ENCODE data around the gene GNG12. TPM values are rescaled to one million over a fixed set of nuclear protein-coding genes. Genes with fewer than 3 reads are reported as not detected.
A peak's percentile ranks its signal among the peaks of the same experiment; 100 is the strongest.

The GNG12 gene
- polyA plus RNA-seq, 12 donors = 42.2 to 255 (median 56.9) TPM

DNA sequence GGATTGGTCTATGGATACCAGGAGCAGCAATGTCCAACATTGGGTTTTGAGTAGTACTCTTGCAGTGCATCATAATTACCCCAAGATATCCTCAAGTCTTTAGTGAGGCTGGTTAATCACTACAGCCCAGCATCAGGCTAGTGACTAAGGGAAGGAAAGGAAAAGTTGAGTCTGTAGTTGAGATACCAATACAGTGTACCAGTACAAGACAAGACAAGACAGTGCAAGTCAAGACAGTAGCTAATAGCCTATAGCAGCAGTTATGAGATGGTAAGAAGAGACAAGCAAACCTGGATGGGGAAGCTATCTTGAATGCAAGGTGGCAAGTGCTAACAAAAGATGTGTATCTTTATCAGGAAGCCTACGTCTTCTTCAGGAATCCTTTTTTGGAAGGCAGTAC is 13.3 kb upstream of the GNG12 start:
- no peak for DNase-seq

DNA sequence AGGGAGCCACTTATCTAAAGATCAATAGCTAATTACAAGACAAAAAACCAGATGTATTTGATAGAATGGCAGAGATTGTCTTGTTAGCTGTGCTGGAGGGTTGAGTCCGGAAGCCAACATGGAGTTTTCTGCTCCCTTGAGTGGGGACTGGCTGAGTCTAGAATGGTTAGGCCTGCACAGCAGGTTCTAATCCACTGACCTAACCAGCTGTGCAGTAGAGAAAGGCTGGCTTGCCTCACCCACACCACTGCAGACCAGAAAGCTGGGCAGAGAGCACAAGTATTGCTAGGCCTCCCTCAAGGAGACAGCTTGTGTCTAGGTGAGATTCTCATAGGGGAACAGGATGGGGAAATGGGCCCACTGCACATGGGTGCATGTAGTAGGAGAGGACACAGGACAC is 11.7 kb upstream of the GNG12 start:
- no peak for DNase-seq

DNA sequence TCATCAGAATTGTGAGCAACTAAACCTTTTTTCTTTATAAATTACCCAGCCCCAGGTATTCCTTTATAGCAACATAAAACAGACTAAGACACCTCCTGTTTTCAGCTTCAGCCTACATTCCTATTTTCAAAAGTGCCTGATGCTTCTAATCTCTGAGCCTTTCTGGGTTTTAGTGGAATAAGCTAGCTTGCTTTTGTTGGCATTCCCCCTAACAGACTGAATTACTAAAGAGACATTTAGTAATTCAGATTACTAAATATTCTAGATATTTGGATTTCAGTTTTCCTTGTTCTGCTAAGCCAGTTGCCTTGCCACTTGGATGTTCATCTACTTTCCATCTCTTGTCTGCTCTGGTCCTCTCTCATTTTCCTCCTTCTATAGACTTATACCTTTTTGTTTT is 10.5 kb upstream of the GNG12 start:
- DNase-seq = no peak

DNA sequence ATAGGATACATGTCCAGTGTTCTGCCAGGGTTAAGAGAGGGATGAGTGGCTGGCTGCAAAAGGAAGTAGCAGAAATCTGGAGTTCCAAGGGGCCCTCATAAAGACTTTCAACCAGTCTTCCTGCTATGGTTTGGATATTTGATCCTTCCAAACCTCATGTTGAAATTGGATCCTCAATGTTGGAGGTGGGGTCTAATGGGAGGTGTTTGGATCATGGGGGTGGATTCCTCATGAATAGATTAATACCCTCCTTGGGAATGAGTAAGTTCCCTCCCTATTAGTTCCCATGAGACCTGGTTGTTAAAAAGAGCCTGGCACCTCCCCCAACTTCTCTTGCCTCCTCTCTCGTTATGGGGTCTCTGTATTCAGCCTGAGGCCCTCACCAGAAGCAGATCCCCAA is 10.1 kb upstream of the GNG12 start:
- no peak for DNase-seq

DNA sequence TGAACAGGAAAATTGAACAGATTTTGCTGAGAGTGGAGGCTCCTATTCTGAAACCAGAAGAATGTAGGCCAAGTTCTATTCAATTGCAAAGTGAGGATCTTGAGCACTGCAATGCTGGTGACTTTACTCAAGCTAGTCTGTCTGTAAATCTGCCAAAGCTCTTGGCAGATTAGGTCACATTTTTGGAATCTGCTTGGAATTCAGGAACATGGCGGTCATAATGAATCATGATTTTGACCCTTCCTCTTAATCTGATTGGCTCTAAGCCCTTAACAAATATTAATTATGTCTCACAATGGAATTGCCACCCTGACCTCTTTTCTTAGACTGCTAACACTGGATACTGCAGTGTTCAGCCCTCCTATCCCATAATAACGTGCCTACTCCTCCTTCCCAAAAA is 7.2 kb upstream of the GNG12 start:
- DNase-seq = no peak

DNA sequence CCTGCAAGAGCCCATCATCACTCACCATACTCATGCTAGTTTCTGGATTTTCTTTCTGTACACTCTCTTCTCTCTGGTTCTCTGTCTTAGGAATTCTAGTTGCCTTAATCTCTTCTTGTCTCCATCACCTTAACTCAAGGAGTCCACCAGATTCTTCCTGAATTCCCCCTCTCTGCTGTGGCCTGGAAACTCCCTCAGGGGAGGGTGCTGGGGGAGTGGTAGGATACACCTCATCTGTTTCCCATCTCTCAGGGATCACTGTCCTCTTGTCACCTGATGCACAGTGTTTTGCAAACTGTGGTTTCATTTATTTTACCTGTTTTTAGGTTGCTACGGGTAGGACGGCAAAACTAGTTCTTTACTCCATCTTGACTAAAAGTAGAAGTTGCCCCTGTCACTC is 6.6 kb upstream of the GNG12 start:
- no peak for DNase-seq

DNA sequence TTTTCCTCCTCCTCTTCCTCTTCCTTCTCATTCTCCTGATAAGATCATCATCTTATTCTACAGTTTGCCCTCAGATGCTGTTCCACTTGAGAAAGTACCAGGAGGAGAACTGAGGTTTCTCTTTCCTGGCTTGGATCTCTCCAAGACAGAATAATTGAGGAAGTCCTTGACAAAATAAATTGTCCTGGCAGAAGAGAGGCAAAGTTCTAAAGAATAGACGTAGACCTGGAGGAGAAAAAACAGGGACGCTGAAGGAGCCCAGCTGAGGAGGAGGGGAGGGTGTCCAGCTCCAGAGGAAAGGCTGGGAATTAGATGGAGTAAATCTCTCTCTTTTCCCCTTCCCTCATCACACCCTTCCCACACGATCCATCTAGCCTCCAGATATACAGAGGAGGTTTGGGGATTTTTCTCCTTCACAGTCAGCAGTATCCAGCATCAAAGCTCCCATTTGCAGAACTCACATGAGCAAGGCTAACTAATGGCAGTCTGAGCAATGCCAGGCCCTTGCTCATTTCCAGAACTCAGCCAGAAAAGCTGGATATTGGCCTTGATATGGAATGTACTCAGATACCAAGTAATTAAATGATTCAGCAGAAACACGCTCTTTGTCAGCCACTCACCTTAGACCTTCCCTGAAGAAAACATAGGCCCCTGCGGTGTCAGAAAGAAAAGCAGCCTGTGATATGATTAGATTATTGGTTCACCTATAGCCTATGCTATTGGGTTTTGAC is 5.1 kb upstream of the GNG12 start:
- no peak for DNase-seq

DNA sequence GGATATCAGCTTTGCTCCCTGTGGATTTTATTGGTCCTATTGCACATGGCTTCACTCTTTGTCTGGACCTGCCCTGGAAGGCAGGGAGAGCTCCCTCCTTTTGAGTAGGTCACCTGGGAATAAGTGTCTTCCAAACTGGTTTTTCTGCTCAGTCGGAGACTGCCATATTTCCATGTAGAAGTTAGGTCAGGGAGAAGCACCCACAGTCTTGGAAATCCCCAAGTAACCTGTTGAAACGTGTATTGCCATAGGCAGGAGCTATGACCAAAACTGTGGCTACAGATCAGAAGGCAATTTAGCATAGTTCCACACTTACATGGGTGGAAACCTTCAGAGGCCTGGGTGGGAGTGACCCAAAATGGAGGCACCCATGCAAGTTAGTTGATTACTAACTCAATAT is 3.5 kb upstream of the GNG12 start:
- no peak for DNase-seq

DNA sequence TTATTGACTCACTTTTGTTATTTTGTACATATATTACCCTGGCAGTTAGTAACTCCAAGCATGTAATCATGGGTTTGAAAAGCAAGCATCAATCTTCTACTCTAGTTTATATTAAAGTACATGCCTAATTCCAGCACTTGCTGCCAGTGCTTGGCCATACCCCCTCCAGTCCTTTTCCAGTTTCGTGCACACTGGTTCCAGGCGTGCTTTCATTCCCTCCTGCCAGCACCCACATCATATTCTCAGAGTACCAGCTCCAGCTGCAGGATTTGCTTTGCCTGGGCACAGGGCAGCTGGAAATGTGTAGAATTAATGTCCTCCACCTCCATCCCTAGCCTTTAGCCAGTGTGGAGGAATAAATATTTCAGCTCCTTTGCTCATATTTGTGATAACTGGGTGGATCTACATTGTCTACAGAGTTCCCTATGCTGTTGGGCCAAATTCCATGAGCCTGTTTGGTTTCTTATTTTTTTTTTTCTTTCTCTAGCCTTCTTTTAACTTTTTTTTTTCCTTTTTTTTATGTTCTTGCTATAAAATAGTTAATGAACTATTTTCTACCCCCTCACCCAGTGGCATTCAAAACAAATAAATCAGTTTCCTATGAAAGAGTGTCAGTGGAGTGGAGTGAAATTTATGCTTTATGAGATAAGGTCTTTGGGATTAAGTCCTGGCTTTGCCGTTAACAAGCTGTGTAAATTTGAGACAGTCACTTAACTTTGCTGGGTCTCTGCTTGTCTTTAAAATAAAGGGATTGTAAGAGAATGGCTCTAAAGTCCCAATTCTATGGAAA is 2.6 kb upstream of the GNG12 start:
- DNase-seq = no peak

DNA sequence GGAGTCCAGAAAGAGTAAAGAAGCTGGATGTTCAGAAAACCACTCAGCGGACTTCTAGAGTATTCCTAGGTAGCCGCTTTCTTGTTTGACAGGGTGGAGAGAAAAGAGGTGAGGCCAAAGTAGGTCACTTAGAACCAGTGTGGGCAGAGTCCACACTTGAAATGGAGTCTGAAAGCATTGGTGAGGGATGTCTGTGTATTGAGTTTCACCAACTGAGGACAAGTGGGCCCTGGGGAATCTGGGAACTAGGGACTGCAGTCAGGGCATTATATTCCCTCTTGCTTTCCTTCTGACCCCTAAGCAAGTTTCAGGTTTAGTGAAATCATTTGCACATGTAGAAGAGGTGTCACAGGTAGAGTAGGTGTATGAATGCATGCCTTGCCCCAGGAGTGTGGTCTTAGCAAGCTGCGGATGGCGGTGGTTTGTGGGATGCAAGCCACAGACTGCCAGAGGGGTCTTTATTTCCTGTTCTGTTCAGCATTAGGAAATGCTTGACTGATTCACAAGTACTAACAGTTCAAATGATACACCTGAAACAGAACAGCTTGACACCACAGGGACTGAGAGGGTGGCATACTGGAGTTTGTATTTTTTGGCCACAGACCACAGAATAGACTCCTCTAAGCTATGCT is 1.1 kb upstream of the GNG12 start:
- no peak for DNase-seq

DNA sequence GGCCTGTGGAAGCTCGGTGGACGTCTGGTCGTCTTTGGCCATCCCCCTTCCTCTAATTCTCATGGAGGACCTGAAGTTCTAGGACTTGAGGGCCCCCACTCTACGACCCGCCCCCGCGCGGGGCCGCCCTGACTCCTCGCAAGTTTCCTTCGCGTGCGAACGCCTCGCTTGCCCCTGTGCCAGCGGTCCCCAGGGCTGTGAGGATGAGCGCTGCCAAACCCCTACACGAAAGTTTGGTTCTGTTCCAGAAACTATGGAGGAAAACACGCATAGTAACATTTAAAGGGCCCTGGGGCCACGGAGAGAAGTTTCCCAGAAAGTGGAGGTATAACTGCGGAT is 304 bp upstream of the GNG12 start:
- no peak for DNase-seq

DNA sequence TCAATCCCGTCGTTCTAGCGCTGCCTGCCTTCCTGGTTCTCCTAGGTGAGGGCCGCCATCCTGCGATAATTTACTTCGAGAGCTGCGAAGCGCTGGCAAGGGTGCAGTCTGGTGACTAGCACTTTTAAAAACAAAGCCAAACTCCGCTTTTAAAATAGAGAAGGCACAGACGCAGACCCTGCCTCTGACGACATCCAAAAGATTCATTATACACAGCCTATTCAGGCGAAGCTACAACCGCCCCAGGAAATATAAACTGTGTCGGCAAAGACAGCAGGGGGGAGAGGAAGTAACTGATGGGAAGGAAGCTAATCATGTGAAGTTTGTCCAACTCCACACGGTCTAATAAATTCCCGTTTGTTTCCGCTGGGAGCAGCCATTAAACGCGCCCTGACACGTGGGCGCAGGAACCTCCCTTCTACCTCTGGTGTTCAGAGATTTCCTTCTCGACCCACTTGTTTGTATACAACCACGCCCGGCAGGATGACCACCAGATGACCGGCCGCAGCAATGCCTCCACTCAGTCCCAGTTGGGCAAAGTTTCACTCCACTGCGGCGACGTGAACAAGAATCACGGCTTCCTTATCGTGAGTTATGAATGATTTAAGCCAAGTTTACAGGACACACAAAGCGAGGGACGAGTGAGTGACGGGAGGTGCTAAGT is 1.3 kb downstream of the GNG12 start:
- peak; percentile 64 for DNase-seq

DNA sequence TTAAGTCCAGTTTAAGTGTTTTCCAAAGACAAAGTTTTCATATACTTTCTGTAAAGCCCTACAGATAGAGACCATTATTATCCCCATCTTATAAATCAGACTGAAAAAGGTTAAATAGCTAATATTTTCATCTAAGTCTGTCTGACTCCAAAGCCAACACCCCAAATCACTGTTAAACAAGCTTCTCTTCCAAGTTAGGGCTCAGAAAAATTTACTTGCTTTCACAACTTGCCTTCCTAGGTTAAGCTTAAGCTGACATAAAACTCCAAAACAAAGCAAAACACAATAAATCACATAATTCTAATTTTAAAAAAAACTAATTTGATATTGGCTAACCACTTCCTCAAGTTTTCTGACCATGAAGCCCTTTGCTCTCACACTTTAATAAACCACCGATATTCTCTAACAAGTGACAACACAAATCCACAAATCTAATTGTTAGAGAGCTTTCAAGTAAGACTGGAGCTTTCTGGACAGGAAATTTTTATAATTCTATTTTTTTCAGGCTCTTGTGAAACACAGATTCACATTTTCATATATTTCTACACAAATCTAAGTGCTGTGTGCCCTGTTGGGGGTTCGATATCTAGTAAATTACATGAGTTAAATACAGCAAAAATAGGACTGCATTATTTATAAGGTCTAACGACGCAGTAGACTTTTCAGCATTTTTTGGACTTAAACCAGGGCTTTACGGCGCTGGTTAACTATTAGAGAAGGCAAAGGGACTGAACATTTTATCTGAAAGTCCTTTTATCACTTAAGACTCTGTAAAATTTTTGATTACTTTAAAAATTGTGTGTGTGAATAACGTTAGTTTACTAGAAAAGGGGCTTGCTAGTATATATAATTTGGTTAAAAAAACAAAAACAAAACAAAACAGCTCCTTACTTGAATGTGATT is 2.1 kb downstream of the GNG12 start:
- peak; percentile 53 for DNase-seq

DNA sequence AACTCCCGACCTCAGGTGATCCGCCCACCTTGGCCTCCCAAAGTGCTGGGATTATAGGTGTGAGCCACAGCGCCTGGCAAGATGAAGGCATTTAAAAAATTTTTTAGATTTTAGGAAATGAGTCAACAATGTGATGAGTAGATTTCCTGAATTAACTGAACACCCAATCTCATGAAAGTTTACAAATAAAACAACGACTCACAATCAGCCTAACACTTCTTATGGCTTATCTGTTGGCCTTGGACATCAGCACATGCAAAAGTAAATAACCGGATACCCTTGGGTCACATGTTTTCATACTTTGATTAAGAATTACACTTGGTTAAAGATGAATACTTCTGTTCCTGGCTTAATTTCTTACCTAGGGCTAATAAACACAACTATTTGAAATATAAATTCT is 3.0 kb downstream of the GNG12 start:
- DNase-seq = no peak

DNA sequence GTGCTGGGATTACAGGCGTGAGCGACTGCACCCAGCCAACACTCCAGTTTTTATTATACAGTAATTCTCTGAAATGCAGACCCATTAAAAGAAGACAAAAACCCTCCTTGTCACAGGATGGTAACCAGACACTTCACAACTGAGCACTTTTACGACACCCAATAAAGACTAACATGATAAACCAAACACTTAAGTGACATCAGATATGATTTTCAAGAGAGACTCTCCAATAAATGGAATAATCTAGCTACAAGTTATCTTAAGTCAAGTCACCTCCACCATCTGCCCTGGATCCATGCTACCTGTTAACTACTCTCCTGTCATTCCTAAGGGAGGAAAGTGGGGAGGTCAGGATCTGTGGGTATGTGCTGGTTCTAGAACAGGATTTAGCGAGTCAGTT is 5.6 kb downstream of the GNG12 start:
- DNase-seq = no peak

DNA sequence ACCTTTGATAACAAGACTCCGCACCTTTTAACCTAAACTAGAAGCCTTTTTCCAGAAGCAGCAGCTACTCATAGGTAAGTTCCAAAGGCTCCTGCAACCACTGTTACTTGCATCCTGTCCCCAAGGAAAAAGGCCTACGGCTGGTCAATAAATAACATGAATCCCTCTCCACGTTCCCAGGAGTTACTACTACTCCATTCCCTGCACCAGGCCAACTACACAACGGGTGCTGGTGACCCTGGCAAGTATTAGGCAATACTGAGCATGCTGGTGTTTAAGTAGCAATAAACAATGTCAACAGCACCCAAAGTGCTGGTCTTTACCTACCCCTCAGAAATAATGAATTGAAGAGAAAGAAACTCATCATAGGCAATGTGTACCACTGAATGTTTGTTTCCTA is 7.7 kb downstream of the GNG12 start:
- DNase-seq = no peak

DNA sequence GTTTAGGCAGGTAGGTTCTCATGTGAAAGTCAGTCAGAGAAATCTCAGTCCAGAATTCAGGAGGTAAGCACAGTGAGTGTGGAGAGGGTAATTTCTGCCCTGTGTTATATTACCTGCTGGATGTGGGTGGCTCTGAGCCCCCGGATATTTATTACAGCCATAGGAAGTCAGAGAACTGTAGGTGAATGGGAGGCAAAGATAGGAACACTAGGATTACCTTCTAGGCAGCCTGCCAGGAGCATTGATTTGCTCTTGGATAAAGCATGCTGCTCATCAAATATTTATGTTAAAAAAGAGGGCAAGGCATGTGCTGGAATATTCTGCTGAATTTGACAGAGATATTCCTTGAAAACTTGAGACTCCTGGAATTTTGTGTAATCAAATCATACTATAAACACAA is 8.5 kb downstream of the GNG12 start:
- DNase-seq = no peak

DNA sequence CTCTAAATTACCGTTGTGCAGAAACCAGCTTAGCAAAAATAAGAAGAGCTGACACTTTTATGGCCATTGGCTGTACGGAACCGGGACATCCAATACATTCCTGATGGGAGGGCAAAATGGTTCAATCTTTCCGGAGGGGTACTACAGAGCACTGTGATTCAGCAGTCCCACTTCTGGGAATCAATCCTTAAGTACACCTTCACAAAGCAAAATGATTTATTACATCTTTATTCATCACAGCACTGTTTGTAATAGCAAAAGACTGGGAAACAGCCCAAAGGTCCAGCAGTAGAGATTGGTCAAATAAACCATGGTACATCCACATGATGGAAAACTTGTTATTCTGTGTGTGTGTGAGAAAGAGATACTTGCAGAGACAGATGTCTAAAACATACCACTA is 9.7 kb downstream of the GNG12 start:
- DNase-seq = no peak

DNA sequence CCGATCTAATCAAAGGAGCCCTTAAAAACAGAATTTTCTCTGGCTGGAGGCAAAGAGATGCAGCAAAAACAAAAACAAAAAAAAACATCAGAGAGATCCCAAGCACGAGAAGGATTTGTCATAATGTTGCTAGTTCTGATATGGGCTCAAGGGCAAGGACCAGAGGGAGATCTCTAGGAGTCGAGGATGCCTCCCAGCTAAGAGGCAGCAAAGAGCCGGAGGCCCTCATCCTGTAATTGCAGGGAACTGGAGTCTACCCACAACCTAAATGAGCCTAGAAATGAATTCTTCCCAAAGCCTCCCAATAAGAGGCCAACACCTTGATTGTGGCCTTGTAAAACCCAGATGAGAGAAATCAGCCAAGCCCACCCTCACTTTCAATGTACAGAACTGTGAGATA is 12.0 kb downstream of the GNG12 start:
- DNase-seq = no peak

DNA sequence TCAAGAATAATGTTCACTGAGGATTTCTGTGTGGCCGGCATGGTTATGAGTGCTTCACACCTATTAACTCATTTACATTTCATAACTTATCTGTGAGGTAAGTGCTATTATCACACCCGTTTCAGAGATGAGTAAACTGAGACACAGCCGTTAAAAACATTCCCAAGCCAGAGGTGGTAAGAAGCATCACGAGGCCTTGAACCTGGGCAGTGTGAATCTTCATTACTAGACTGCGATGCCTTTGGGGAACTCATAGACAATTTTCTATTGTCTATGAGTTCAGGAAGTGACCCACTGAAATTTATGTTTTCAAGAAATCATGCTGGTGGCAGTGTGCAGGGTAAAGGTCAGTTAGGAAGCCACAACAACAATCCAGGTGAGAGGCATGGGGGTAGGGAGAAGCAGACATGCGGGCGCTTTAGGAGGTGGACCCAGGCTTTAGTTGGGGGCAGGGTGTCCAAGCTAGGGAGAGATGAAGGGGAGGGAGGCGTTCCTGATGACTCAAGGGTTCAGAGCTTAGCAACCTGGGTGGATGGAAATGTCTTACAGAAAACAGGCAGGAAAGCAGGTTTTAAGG is 14.5 kb downstream of the GNG12 start:
- no peak for DNase-seq

DNA sequence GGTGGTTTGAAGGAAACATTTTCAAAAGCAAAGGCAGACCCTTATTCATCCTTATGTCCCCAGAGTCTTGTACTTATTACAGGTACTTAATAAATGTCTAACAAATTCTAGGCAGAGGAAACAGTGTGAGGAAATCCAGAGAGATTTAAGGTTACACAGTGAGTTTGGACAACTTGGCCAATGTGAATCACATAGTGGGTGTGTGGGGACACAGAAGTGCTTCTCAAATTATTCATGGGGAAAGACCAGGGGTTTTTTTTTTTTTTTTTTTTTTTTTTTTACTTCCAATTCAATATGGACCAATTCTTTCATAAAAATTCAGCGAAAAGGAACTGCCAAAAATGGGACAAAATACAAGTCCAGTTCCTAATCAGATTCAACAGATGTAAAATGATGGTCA is 15.1 kb downstream of the GNG12 start:
- no peak for DNase-seq
